ENCODE data around the gene PNMA8B.

- TF ChIP-seq CTCF (IDR thresholded peaks at IDR 0.05) (no peak), POLR2A (IDR thresholded peaks at IDR 0.05) (no peak)
Observed at GRCh38 chr19:46471116-46471733, 24.4 kb downstream of the PNMA8B start, which contains the start of gene PNMA8A.

All from esophagus squamous epithelium (tissue), 4 donors.